ENCODE data around the gene CABLES1. TPM values are rescaled to one million over a fixed set of nuclear protein-coding genes. Genes with fewer than 3 reads are reported as not detected.

CABLES1 gene
- total RNA-seq, 4 donors from 2014 or later, result 1.5 to 11.9 (median 6.1) TPM

DNA sequence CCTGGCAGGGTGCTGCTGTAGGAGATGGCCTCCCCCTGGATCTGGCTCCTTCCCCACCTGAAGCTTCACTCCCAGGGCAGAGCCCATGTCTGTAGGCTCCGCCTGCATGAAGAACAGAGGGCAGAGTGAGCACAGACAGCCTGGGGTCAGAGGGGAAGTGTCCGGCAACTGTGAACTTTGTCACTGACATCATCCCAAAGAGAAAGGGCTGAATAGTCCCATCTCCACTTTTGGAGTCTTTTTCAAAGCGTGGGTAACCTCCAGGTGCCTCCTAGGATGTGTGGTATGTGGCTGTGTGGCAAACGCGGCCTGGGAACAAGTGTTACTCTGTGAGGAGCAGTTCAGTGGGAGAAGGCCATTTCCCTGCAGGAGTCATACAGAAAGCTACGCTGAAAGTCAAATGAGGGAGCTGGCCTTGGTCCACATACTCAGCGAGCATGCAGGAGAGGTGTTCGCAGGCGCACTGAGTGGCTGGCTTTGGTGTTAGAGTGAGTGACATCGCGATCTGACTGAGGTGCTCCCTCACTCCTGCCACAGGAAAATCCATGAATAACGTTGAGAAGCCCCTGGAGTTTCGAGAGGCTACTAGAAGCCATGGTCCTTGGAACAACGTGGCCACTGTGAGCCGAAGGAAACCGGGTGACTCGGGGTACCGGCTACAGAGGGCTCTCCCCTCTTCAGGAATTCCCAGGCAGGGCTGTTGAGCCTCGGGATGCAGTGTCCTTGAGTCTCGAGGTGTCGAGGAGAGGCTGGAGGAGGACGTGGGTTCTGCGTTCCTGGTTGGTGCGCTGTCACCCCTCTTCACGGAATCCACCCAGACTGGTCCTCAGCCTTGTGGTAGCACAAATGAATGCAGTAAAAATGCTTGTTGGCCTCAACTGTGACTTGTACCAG, 54.7 kb downstream of the CABLES1 start:
- H3K27ac ChIP-seq, result no peak overlapping the region
- H3K4me3 ChIP-seq, result no peak overlapping the region
- no peaks in the 10 kb centered on the region for H3K36me3 ChIP-seq
- TF ChIP-seq EP300 (IDR thresholded peaks at IDR 0.05; ENCODE audit: low read depth) (no peak), POLR2AphosphoS5 (IDR thresholded peaks at IDR 0.05) (no peak), POLR2A (IDR thresholded peaks at IDR 0.05) (no peak)
- TF ChIP-seq, protein P1, sequence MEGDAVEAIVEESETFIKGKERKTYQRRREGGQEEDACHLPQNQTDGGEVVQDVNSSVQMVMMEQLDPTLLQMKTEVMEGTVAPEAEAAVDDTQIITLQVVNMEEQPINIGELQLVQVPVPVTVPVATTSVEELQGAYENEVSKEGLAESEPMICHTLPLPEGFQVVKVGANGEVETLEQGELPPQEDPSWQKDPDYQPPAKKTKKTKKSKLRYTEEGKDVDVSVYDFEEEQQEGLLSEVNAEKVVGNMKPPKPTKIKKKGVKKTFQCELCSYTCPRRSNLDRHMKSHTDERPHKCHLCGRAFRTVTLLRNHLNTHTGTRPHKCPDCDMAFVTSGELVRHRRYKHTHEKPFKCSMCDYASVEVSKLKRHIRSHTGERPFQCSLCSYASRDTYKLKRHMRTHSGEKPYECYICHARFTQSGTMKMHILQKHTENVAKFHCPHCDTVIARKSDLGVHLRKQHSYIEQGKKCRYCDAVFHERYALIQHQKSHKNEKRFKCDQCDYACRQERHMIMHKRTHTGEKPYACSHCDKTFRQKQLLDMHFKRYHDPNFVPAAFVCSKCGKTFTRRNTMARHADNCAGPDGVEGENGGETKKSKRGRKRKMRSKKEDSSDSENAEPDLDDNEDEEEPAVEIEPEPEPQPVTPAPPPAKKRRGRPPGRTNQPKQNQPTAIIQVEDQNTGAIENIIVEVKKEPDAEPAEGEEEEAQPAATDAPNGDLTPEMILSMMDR (IDR thresholded peaks at IDR 0.05), result no peak
- intact Hi-C loops (cut with DNase I; ENCODE audit: low total_unique reads), result no loop called here
- WGBS, 2 donors (ENCODE audit: low coverage in 1 of 2), result 89% methylated on average over 25 of the region's 25 CpGs; no CpG with 5 or more reads in 1 of the 2 donors
- peaks cover 0 to 8% (median 2%) of the 10 kb centered on the region in 4 donors for H3K4me1 ChIP-seq
- no peak for DNase-seq
- in situ Hi-C loops (cut with MboI; ENCODE audit: low pct_ligation_motif_present in 1 of 4, low pct_unique_long_range_greater_than_20kb in 1 of 4, low sequenced_read_pairs in 3 of 4), result no loop called here
- no peaks in the 10 kb centered on the region for H3K27me3 ChIP-seq
- no peaks in the 10 kb centered on the region for H3K9me3 ChIP-seq

DNA sequence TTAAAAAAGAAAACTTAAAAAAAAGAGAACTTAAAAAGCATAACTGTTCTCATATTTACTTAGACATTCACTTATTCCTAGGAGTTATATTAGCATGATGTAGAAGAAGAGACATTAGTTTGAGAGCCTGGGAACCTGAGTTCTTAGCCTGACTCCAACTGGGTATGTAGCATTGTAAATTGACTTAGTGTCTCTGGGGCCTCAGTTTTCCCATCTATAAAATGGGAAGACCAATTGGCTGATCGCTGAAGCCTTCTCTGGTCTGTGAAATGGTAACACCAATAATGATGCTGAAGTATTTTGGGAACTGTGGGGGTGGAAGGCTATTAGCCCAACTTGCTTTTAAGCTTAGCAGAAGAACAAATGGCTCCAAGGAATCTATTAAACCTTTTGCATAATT, 55.9 kb downstream of the CABLES1 start:
- no peak for DNase-seq
- Histone ChIP-seq H3K36me3 (no peaks in the 10 kb centered on the region), H3K27me3 (no peaks in the 10 kb centered on the region), H3K4me3 (no peak overlapping the region), H3K9me3 (no peaks in the 10 kb centered on the region), H3K27ac (no peak overlapping the region), H3K4me1 (peaks cover 0 to 14% (median 2%) of the 10 kb centered on the region in 4 donors)
- TF ChIP-seq, protein P1 (IDR thresholded peaks at IDR 0.05), result no peak
- TF ChIP-seq EP300 (IDR thresholded peaks at IDR 0.05; ENCODE audit: low read depth) (no peak), POLR2A (IDR thresholded peaks at IDR 0.05) (no peak), POLR2AphosphoS5 (IDR thresholded peaks at IDR 0.05) (no peak)
- intact Hi-C loops (cut with DNase I; ENCODE audit: low total_unique reads) (no loop called here), in situ Hi-C loops (cut with MboI; ENCODE audit: low pct_ligation_motif_present in 1 of 4, low pct_unique_long_range_greater_than_20kb in 1 of 4, low sequenced_read_pairs in 3 of 4) (no loop called here)
- WGBS, 2 donors (ENCODE audit: low coverage in 1 of 2), result 87% methylated on average over 1 of the region's 1 CpG; no CpG with 5 or more reads in 1 of the 2 donors

- TF ChIP-seq, protein P1 (IDR thresholded peaks at IDR 0.05), result no peak
- TF ChIP-seq POLR2A (IDR thresholded peaks at IDR 0.05) (no peak), POLR2AphosphoS5 (IDR thresholded peaks at IDR 0.05) (no peak), EP300 (IDR thresholded peaks at IDR 0.05; ENCODE audit: low read depth) (no peak)
- in situ Hi-C loops (cut with MboI; ENCODE audit: low pct_ligation_motif_present in 1 of 4, low pct_unique_long_range_greater_than_20kb in 1 of 4, low sequenced_read_pairs in 3 of 4), result no loop called here
- no peak for DNase-seq
- Histone ChIP-seq H3K4me3 (no peak overlapping the region), H3K9me3 (no peaks in the 10 kb centered on the region), H3K36me3 (no peaks in the 10 kb centered on the region), H3K27ac (peak overlapping the region; percentile 25 to 71 (median 38)), H3K4me1 (peaks cover 0 to 18% (median 2%) of the 10 kb centered on the region in 4 donors), H3K27me3 (no peaks in the 10 kb centered on the region)
- 74 to 79% methylated on average over 2 of the region's 2 CpGs for WGBS, 2 donors (ENCODE audit: low coverage in 1 of 2)
- intact Hi-C loops (cut with DNase I; ENCODE audit: low total_unique reads), result no loop called here
Observed at GRCh38 chr18:23193742-23194141, 58.5 kb downstream of the CABLES1 start.

DNA sequence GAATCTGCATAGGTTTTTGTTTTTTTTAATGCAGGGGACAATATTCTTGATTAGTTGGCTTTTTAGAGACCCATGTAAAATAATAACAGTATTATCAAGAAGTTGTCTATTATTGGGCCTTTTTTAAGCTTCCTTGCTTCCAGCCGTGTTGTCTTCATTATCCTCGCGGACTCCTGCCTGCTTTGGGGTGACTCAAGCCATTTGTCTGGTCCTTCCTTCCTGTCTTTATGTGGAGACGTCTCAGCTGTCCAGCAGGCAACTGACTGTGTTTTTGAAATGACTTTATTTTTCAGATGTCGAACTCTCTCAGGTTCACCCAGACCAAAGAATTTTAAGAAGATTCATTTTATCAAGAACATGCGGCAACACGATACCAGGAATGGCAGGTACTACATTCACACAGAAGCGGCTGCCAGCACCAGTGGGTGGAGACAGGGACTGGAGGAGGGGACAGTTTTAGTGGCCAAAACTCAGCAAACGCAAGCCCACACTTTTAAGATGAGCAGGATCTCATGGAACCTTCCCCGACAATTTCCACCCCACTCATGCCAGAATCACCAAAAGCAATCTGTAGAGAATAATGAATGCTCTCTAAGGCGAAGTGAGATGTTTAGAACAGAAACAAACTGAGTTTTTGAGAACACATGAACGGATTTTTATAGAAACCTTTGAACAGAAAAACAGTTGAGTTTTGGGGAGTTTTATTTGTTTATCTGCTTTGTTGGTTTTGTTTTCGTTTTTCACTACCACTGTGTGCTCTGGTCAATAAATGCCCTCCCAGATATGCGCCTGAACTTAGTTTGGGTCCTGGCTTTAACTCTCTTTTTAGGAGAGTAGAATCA, 59.1 kb downstream of the CABLES1 start:
- no peak for DNase-seq
- Histone ChIP-seq H3K9me3 (no peaks in the 10 kb centered on the region), H3K27me3 (no peaks in the 10 kb centered on the region), H3K27ac (peak overlapping the region; percentile 37 to 71 (median 40)), H3K4me1 (peaks cover 0 to 18% (median 2%) of the 10 kb centered on the region in 4 donors), H3K36me3 (no peaks in the 10 kb centered on the region), H3K4me3 (no peak overlapping the region)
- in situ Hi-C loops (cut with MboI; ENCODE audit: low pct_ligation_motif_present in 1 of 4, low pct_unique_long_range_greater_than_20kb in 1 of 4, low sequenced_read_pairs in 3 of 4) (no loop called here), intact Hi-C loops (cut with DNase I; ENCODE audit: low total_unique reads) (no loop called here)
- 72 to 86% methylated on average over 14 of the region's 14 CpGs for WGBS, 2 donors (ENCODE audit: low coverage in 1 of 2)
- TF ChIP-seq, protein P1 (IDR thresholded peaks at IDR 0.05), result no peak
- TF ChIP-seq POLR2A (IDR thresholded peaks at IDR 0.05), result no peak

Measured in transverse colon (tissue), 4 donors.